ENCODE data around the gene AANAT.

DNA sequence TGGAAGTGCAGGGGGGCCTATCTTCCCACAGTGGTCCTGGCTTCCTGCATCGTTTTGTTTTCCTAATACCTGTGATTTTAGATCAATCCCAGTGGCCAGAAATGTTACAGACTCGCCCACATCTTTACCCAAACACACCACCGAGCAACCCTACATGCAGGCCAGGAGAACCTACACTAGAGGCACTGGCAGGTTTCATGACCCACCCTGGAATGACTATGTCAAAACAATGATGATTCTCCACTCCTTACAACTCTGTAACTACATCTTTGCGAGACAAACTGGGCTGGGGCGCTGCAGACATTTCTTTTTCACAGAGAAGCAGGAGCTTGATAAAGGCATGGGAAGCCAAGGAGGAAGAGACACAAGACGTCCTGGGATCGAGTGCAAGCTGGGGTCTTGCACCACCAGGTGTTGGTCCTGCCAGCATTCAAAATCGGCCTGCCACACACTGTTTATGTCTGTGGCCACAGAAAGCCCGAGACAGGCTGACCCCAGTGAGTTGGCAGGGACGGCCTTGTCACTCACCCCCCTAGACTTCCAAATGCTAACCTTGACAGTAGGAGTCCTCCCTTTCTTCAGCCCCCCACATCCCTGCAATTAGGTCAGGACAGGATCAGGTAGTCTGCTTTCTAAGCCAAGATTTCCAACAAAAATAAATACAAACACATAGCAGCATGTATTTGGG is 46.9 kb upstream of the AANAT start:
- TF ChIP-seq, protein P1, sequence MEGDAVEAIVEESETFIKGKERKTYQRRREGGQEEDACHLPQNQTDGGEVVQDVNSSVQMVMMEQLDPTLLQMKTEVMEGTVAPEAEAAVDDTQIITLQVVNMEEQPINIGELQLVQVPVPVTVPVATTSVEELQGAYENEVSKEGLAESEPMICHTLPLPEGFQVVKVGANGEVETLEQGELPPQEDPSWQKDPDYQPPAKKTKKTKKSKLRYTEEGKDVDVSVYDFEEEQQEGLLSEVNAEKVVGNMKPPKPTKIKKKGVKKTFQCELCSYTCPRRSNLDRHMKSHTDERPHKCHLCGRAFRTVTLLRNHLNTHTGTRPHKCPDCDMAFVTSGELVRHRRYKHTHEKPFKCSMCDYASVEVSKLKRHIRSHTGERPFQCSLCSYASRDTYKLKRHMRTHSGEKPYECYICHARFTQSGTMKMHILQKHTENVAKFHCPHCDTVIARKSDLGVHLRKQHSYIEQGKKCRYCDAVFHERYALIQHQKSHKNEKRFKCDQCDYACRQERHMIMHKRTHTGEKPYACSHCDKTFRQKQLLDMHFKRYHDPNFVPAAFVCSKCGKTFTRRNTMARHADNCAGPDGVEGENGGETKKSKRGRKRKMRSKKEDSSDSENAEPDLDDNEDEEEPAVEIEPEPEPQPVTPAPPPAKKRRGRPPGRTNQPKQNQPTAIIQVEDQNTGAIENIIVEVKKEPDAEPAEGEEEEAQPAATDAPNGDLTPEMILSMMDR (IDR thresholded peaks at IDR 0.05) = no peak
- no peak for TF ChIP-seq POLR2A (IDR thresholded peaks at IDR 0.05)
